ENCODE results near the gene SMOC2.

The SMOC2 gene

GRCh38 chr6:168641446-168641845 is 200.5 kb downstream of the SMOC2 start:
- Histone ChIP-seq H3K9me3 (no peaks in the 10 kb centered on the region), H3K36me3 (no peaks in the 10 kb centered on the region), H3K27me3 (no peaks in the 10 kb centered on the region), H3K4me3 (ENCODE audit: low read depth, low read length) (no peak overlapping the region), H3K4me1 (no peaks in the 10 kb centered on the region)
- TF ChIP-seq, protein P1, sequence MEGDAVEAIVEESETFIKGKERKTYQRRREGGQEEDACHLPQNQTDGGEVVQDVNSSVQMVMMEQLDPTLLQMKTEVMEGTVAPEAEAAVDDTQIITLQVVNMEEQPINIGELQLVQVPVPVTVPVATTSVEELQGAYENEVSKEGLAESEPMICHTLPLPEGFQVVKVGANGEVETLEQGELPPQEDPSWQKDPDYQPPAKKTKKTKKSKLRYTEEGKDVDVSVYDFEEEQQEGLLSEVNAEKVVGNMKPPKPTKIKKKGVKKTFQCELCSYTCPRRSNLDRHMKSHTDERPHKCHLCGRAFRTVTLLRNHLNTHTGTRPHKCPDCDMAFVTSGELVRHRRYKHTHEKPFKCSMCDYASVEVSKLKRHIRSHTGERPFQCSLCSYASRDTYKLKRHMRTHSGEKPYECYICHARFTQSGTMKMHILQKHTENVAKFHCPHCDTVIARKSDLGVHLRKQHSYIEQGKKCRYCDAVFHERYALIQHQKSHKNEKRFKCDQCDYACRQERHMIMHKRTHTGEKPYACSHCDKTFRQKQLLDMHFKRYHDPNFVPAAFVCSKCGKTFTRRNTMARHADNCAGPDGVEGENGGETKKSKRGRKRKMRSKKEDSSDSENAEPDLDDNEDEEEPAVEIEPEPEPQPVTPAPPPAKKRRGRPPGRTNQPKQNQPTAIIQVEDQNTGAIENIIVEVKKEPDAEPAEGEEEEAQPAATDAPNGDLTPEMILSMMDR (IDR thresholded peaks at IDR 0.05; ENCODE audit: low read depth, low read length): no peak
- no peak for DNase-seq

DNA sequence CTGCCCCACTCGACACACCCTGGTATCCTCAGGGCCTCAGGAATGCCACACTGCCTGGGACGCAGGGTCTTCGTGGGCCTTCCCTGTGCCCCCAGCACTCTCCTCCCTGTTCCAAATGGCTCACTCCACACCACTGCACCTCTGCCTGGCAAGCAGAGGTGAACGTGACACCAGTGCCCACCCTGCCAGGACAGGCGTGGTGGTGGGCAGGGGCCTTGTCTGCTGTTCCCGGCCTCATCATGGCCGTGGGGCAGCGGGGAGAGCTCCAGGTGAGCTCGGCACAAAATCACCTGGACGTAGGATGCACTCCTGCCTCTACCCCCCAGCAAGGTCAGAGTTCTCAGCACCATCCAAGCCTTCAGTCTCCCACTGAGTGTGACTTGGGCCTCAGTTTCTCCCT is 202.4 kb downstream of the SMOC2 start:
- no peak for DNase-seq
- no peaks in the 10 kb centered on the region for H3K27me3 ChIP-seq
- no peak overlapping the region for H3K4me3 ChIP-seq (ENCODE audit: low read depth, low read length)
- no peaks in the 10 kb centered on the region for H3K4me1 ChIP-seq
- TF ChIP-seq, protein P1 (IDR thresholded peaks at IDR 0.05; ENCODE audit: low read depth, low read length): no peak
- H3K9me3 ChIP-seq: no peaks in the 10 kb centered on the region
- H3K36me3 ChIP-seq: no peaks in the 10 kb centered on the region

DNA sequence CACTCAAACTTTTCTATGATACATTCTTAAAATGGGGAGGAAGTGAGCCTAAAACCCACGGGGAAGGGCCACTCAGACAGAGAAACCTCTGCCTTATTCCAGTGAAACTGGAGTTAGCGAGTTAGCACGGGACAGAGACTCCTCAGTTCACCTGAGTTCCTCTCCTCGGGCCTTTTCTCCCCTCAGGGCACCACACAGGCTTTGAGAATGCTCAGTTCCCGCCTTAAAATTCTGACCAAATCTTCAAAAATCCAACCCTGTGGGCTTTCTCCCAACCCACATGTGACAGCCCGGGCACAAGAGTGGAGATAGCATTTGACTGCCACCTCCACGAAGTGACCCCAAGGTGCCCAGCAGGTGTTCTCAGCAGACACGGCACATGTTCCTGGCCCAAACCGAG is 204.3 kb downstream of the SMOC2 start:
- no peaks in the 10 kb centered on the region for H3K9me3 ChIP-seq
- H3K36me3 ChIP-seq: no peaks in the 10 kb centered on the region
- no peak for DNase-seq
- TF ChIP-seq, protein P1 (IDR thresholded peaks at IDR 0.05; ENCODE audit: low read depth, low read length): no peak
- H3K4me3 ChIP-seq (ENCODE audit: low read depth, low read length): no peak overlapping the region
- no peaks in the 10 kb centered on the region for H3K4me1 ChIP-seq
- H3K27me3 ChIP-seq: no peaks in the 10 kb centered on the region

DNA sequence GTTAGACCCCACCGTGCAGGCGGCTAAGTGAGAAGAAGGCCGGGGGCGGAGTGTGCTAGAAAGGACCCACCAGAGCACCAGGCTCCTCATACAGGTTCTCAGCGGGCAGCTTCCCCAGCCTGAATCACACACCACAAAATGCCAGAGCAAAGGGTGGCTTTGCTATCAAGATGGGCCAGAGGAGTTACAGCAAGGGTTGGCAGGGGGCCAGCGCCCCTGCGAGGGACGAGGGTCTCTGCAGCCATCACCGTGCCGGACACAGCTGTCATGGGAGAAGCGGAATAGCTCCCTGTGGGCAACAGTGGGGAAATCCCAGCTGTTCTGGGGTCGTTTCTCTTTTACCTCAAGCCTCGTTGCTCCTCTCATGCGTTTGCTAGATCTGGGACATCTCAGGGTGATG is 206.3 kb downstream of the SMOC2 start:
- Histone ChIP-seq H3K4me3 (ENCODE audit: low read depth, low read length) (no peak overlapping the region), H3K36me3 (no peaks in the 10 kb centered on the region), H3K9me3 (no peaks in the 10 kb centered on the region), H3K4me1 (no peaks in the 10 kb centered on the region), H3K27me3 (no peaks in the 10 kb centered on the region)
- TF ChIP-seq, protein P1 (IDR thresholded peaks at IDR 0.05; ENCODE audit: low read depth, low read length): no peak
- DNase-seq: no peak

DNA sequence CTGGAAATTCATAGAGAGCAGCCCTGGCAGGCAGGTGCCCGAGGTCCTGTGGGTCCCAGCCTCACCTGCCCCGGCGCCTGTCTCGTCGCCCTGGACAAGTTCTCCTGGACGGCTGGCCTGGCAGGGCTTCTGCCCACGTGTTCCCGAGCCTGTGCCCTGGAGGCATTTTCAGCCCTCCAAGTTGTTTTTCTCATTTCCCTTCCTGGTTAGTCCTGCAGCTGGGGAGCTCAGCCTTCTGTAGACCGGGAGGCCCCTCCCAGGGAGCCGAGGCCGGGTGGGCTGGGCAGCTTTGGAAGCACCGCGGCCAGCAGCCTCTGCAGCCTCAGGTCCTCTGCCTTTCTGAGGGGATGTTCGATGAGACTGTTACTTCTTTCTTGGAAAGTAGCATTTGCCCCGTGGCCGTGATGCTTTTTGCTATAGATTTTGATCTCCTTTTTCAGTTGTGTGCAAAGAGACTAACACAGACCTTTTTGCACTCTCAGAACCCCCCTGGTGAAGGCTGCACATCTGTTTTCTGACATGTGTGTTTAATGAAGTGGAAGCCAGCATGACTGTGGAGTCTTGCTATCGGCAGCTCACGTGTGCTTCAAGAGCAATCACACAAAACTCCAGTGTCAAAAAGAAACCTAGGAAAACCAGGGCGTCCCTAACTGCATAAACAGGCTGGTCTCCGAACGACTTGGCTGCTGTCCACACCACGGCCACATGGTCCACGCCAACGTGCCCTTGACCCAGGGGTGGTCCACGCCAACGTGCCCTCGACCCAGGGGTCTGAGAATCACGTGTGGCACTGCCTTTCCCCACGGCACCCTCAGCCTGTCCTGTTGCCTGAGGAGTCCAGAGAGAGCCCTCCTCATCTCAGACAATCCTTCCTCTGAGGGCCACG is 207.5 kb downstream of the SMOC2 start:
- H3K4me3 ChIP-seq (ENCODE audit: low read depth, low read length): peak overlapping the region; percentile 20
- H3K9me3 ChIP-seq: no peaks in the 10 kb centered on the region
- no peaks in the 10 kb centered on the region for H3K27me3 ChIP-seq
- peak; percentile 44 for DNase-seq
- H3K36me3 ChIP-seq: no peaks in the 10 kb centered on the region
- no peaks in the 10 kb centered on the region for H3K4me1 ChIP-seq
- TF ChIP-seq, protein P1 (IDR thresholded peaks at IDR 0.05; ENCODE audit: low read depth, low read length): no peak

DNA sequence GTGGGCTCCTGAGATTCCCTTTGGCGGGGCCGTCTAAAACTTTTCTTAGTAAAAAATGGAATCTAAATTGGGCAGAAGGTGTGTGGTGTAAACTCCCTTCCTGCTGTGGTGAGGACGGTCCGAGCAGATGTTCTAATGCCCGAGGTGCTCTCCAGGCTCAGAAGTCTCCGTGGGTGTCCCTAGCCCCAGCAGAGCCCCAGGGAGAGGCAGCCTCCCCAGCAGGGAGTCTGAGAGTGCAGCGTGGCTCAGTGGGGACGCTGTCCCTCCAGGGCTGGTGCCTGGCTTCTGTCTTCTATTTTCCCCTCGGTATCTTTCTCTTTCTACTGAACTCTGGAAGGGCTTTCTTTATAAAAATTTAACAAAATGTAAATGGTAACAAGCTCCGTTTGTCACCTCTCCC is 208.2 kb downstream of the SMOC2 start:
- no peaks in the 10 kb centered on the region for H3K4me1 ChIP-seq
- H3K36me3 ChIP-seq: no peaks in the 10 kb centered on the region
- H3K27me3 ChIP-seq: no peaks in the 10 kb centered on the region
- no peak overlapping the region for H3K4me3 ChIP-seq (ENCODE audit: low read depth, low read length)
- TF ChIP-seq, protein P1 (IDR thresholded peaks at IDR 0.05; ENCODE audit: low read depth, low read length): no peak
- H3K9me3 ChIP-seq: no peaks in the 10 kb centered on the region
- no peak for DNase-seq

All from BE2C (cell line).